ENCODE data around the gene ITSN1.
"Not testable (repeated sequence)": the region's sequence is repeated elsewhere in the genome, so short reads cannot be mapped to it uniquely, and the experiment has no call there.

Gene ITSN1

GRCh38 chr21:33865996-33866575, 223.8 kb downstream of the ITSN1 start:
- DNase-seq, result no peak

DNA sequence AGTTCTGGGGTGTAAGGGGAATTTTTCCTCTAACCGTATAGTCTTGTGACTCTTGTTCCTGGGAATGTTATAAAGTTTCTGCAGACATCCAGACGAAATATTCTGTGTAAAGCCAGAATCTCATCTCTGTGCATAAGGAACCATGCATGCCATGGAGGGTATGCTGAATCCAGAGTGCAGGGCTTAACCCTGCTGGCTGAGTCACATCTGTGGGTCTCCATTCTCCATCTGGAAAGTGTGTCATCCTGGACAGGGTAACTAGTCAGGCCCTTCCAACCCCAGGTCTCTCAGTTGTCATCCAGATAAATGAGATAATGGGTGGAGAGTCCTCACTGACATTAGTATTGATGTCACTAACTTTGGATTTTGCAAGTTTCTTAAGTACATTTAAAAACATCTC, 224.5 kb downstream of the ITSN1 start:
- DNase-seq, result no peak

DNA sequence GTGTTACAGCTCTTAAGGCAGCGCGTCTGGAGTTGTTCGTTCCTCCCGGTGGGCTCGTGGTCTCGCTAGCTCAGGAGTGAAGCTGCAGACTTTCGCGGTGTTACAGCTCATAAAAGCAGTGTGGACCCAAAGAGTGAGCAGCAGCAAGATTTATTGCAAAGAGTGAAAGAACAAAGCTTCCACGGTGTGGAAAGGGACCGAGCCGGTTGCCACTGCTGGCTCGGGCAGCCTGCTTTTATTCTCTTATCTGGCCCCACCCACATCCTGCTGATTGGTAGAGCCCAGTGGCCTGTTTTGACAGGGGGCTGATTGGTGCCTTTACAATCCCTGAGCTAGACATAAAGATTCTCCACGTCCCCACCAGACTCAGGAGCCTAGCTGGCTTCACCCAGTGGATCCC, 225.6 kb downstream of the ITSN1 start:
- not testable (repeated sequence) for DNase-seq

GRCh38 chr21:33869873-33870272, 227.6 kb downstream of the ITSN1 start:
- peak; percentile 10 to 24 for DNase-seq

- no peak for DNase-seq
These were observed 228.5 kb downstream of the ITSN1 start for GRCh38 chr21:33870768-33871167.

DNA sequence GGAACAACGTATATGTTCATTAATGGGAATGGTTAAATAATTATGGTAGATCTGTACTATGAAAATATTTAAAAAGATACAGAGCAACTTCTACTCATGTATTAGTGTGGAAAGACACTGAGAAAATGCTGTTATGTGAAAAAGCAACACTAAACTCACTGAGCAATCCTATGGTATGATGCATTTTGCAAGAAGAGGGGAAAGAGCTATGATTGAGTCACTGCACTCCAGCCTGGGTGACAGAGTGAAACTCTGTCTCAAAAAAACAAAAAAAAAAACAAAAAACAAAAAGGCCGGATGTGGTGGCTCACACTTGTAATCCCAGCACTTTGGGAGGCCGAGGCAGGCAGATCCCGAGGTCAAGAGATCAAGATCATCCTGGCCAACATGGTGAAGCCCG, 228.9 kb downstream of the ITSN1 start:
- DNase-seq, result peak in 1 of 2 donors; percentile 7

DNA sequence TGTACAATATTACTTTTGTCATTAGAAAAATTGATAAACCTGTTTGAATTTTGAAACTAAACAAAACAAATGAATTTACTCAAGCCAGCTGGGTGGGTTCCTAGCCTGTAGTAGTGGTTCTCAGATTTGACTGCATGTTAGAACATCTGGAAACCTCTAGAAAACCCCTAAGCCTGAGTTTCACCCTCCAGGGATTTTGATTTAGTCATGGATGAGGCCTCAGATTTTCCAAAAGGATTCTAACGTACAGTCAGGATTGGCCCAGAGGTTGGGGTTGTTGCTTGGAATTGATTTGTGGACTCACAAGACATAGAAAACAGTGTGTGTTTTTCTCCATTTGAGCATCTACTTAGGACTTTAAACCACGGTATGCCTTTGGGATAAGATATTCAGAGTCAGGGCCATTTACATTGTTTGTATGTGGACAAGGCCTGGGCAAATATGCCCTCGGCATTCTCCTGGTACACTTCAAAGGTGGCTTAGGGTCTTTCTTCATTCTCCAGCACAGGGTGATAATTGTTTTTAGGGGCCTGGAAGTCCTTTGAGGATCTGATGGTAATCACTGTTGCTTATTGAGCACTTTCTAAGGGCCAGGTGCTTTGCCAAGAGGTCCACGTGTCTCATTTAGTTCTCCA, 230.7 kb downstream of the ITSN1 start:
- DNase-seq, result no peak

- DNase-seq, result no peak
These were observed 231.9 kb downstream of the ITSN1 start for GRCh38 chr21:33874161-33874560.

DNA sequence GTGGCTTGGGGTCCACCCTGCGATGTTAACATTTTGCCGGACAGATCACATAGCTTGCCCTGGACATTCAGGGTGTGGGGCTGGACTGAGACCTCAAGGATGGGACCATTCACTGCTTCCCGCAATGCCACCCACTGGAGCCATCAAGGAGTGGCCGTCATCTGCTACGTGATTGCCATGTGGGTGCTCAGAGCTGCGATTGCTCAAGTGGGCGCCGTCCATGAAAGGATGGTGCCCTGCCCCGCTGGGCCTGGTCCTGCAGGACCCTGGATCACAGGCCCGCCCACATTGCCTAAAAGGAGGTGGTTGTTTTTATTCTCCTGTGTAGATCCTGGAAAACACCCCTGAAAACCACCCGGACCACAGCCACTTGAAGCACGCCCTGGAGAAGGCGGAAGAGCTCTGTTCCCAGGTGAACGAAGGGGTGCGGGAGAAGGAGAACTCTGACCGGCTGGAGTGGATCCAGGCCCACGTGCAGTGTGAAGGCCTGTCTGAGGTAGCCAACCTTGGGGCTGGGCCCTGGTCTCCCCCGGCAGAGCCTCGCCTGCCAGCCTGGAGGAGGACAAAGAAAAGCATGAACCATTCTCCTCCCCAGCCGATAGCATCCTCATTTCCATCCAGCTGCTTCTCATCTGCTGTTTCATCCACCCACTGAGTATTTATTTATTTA, 232.9 kb downstream of the ITSN1 start:
- no peak for DNase-seq

- DNase-seq, result no peak
These were observed 236.5 kb downstream of the ITSN1 start for GRCh38 chr21:33878824-33879223.

DNA sequence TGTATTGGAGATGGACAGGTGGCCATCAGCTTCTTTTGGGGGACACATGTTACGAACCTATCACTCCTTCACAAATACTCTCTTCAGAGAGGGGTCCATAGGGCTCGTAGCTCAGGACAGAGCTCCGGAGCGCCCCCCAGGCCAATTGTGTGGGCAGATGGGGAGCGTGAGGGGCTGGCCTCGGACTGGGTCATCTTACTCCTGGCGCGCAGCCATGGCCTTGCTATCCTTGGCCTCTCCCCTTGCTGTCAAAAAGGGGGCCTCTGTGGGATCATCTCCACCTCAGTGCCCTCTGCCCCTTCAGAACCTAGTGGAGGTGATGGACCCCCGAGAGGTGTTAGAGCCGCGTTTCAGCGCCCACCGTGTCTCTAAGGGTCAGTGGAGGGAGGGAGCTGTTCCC, 238.3 kb downstream of the ITSN1 start:
- DNase-seq, result no peak

- DNase-seq, result no peak
These were observed 239.6 kb downstream of the ITSN1 start for GRCh38 chr21:33881689-33882440.

GRCh38 chr21:33883118-33883517, 240.8 kb downstream of the ITSN1 start:
- no peak for DNase-seq

DNA sequence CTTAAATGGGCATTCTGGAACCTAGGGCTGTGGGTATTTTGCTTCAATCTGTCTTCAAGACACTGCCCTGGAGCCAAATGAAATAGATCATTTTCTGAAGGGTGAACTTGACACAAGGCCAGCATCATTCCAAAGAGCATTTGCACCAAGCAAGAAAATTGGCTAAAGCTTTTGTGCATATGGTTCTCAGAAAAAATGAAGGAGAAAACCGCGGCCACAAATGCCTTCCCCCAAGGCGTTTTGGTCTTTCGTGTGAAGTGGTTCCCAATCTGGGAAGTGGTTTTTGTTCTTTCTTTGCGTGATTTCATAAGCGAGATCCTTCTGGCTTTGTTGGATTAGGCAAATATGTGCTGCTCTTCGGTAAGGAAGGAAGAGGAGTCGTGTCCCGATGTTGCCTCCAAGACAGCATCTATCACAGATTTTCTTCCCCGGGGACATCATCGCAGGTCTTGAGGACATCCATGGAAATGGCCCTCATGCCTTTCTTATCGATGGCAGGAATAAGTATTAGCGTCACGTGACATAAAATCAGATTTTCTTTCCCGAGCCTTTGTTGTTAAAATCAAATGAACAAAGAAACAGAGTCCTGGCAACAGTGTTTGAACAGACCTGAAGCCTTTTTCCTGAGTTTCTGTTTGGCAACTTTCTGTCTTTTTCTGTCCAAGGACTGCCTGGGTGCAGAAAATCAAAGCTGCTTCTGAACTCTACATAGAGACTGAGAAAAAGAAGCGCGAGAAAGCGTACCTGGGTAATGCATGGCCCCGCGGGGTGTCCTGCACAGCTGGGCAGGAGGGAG, 242.3 kb downstream of the ITSN1 start:
- no peak for DNase-seq

- DNase-seq, result no peak
These were observed 242.8 kb downstream of the ITSN1 start for GRCh38 chr21:33885172-33885514.

GRCh38 chr21:33886321-33886720, 244.0 kb downstream of the ITSN1 start:
- DNase-seq, result no peak

- DNase-seq, result no peak
These were observed 247.9 kb downstream of the ITSN1 start for GRCh38 chr21:33890187-33890586.

GRCh38 chr21:33892853-33893252, 250.6 kb downstream of the ITSN1 start:
- DNase-seq, result no peak

DNA sequence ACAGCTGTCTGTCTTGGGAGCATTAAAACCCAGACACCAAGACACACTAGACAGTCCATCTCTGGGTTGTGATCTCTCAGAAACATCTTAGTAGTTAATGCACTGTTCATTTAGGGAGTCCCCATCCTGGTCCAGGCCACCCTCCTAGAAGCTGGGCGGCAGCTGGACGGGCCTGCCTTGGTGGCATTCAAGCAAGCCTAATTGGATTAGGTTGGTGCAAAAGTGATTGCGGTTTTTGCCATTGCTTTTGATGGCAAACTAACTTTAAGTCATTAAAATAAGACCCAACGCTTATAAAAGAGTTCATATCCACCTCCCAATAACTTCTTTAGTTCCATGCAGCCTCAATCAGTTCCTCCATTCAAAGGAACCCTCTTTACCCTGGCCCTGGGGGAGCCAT, 251.6 kb downstream of the ITSN1 start:
- no peak for DNase-seq

GRCh38 chr21:33894736-33895288, 252.5 kb downstream of the ITSN1 start:
- peak; percentile 78 to 89 for DNase-seq

DNA sequence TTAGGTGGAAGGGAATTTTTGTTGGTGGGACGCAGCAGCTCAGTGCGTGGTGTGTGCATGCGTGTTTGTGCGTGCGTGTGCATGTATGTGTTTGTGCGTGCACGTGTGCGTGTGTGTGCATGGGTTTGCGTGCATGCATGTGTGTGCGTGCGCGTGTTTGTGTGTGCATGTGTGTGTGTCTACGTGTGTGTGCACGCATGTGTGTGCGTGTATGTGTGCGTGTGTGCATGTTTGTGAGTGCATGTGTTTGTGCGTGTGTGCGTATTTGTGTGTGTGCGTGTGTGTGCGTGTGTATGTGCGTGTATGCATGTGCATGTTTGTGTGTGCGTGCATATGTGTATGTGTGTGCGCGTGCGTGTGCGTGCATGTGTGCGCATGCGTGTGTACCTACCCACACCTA, 253.1 kb downstream of the ITSN1 start:
- no peak for DNase-seq

- no peak for DNase-seq
These were observed 254.4 kb downstream of the ITSN1 start for GRCh38 chr21:33896691-33897090.

- no peak for DNase-seq
These were observed 254.8 kb downstream of the ITSN1 start for GRCh38 chr21:33897098-33897497.

Measured in inflammatory macrophage (primary cell).